H9 (cell line): ENCODE results near the gene TNRC6C. TPM values are rescaled to one million over a fixed set of nuclear protein-coding genes. Genes with fewer than 3 reads are reported as not detected.

ENCODE experiments used
- DNase-seq: peaks from one replicate; pipeline ENCODE4 v3.0.0-alpha.2; 2017
- H2AFZ ChIP-seq: one replicate; pipeline ENCODE4 v1.6.1; 2013; ENCODE audit warnings: mild to moderate bottlenecking, low read length, control low read depth, moderate library complexity
- H2AK5ac ChIP-seq: 2 replicates; pipeline ENCODE4 v1.6.1; 2013; ENCODE audit warnings: low read length, control low read depth, mixed read lengths; ENCODE audit not compliant: insufficient read length
- H2BK120ac ChIP-seq: one replicate; pipeline ENCODE4 v1.6.1; 2013; ENCODE audit warnings: low read depth, mild to moderate bottlenecking, low read length, control low read depth, inconsistent platforms; ENCODE audit not compliant: poor library complexity, severe bottlenecking
- H2BK12ac ChIP-seq: 2 replicates; pipeline ENCODE4 v1.6.1; 2013; ENCODE audit warnings: low read length, control low read depth, mixed read lengths, low read depth; ENCODE audit not compliant: insufficient read length
- H2BK15ac ChIP-seq: 2 replicates; pipeline ENCODE4 v1.6.1; 2013; ENCODE audit warnings: low read depth, low read length, control low read depth
- H2BK20ac ChIP-seq: one replicate; pipeline ENCODE4 v1.6.1; 2013; ENCODE audit warnings: low read depth, mild to moderate bottlenecking, low read length, control low read depth, inconsistent platforms; ENCODE audit not compliant: poor library complexity, severe bottlenecking
- H2BK5ac ChIP-seq: 2 replicates; pipeline ENCODE4 v1.6.1; 2013; ENCODE audit warnings: low read length, control low read depth, mixed read lengths; ENCODE audit not compliant: insufficient read length
- H3K14ac ChIP-seq: 2 replicates; pipeline ENCODE4 v1.6.1; 2013; ENCODE audit warnings: low read length, control low read depth; ENCODE audit not compliant: insufficient read depth
- H3K18ac ChIP-seq: 2 replicates; pipeline ENCODE4 v1.6.1; 2013; ENCODE audit warnings: low read depth, mild to moderate bottlenecking, mixed read lengths, low read length, control low read depth; ENCODE audit not compliant: insufficient read length
- H3K23ac ChIP-seq: 2 replicates; pipeline ENCODE4 v1.6.1; 2013; ENCODE audit warnings: low read length, control low read depth, mixed read lengths, low read depth; ENCODE audit not compliant: insufficient read length
- H3K23me2 ChIP-seq: 2 replicates; pipeline ENCODE4 v1.6.1; 2013; ENCODE audit warnings: low read depth, mild to moderate bottlenecking, mixed read lengths, low read length, control low read depth; ENCODE audit not compliant: insufficient read length, poor library complexity, severe bottlenecking
- H3K27ac ChIP-seq: 2 replicates; pipeline ENCODE4 v1.5.1; 2013; ENCODE audit warnings: low read length, control low read depth, mixed read lengths, low read depth; ENCODE audit not compliant: insufficient read length
- H3K27me3 ChIP-seq: 2 replicates; pipeline ENCODE4 v1.6.1; 2013; ENCODE audit warnings: low read length, control low read depth, inconsistent platforms; ENCODE audit not compliant: insufficient read depth
- H3K4ac ChIP-seq: 2 replicates; pipeline ENCODE4 v1.6.1; 2013; ENCODE audit warnings: low read depth, mild to moderate bottlenecking, control low read depth, inconsistent platforms, low read length, moderate library complexity
- H3K4me1 ChIP-seq: 2 replicates; pipeline ENCODE4 v1.6.1; 2013; ENCODE audit warnings: low read length, control low read depth, inconsistent platforms; ENCODE audit not compliant: insufficient read depth
- H3K4me2 ChIP-seq: 2 replicates; pipeline ENCODE4 v1.6.1; 2013; ENCODE audit warnings: low read length, control low read depth, mixed read lengths; ENCODE audit not compliant: insufficient read length, insufficient read depth
- H3K56ac ChIP-seq: 2 replicates; pipeline ENCODE4 v1.6.1; 2013; ENCODE audit warnings: low read depth, mild to moderate bottlenecking, mixed read lengths, low read length, control low read depth; ENCODE audit not compliant: insufficient read length
- H3K79me1 ChIP-seq: 2 replicates; pipeline ENCODE4 v1.6.1; 2013; ENCODE audit warnings: low read depth, mild to moderate bottlenecking, moderate library complexity, low read length, control low read depth, inconsistent platforms; ENCODE audit not compliant: insufficient read depth, poor library complexity, severe bottlenecking
- H3K79me2 ChIP-seq: 2 replicates; pipeline ENCODE4 v1.6.1; 2013; ENCODE audit warnings: low read length, control low read depth, inconsistent platforms; ENCODE audit not compliant: insufficient read depth
- H3K9ac ChIP-seq: 2 replicates; pipeline ENCODE4 v1.6.1; 2013; ENCODE audit warnings: low read length, control low read depth, mixed read lengths; ENCODE audit not compliant: insufficient read length; ENCODE audit errors: extremely low read depth
- H3K9me3 ChIP-seq: one replicate; pipeline ENCODE4 v1.6.1; 2013; ENCODE audit warnings: low read depth, low read length, inconsistent platforms; ENCODE audit not compliant: control insufficient read depth
- H3T11ph ChIP-seq: one replicate; pipeline ENCODE4 v1.6.1; 2013; ENCODE audit warnings: mild to moderate bottlenecking, low read length, control low read depth, inconsistent platforms
- H4K20me1 ChIP-seq: one replicate; pipeline ENCODE4 v1.6.1; 2013; ENCODE audit not compliant: control insufficient read depth, insufficient read length, insufficient read depth
- H4K5ac ChIP-seq: 2 replicates; pipeline ENCODE4 v1.6.1; 2013; ENCODE audit warnings: low read depth, mild to moderate bottlenecking, mixed read lengths, low read length, control low read depth; ENCODE audit not compliant: insufficient read length
- H4K8ac ChIP-seq: replicated peaks from 2 replicates; pipeline ENCODE4 v1.6.1; 2013; ENCODE audit warnings: low read length, control low read depth, mixed read lengths, low read depth; ENCODE audit not compliant: insufficient read length
- H4K91ac ChIP-seq: 2 replicates; pipeline ENCODE4 v1.6.1; 2013; ENCODE audit warnings: low read depth, mild to moderate bottlenecking, moderate library complexity, mixed read lengths, low read length, control low read depth; ENCODE audit not compliant: insufficient read length
- H3K27ac Mint-ChIP-seq, 3 experiments: 2 replicates in 2 of 3; 3 replicates in 1 of 3; pipeline ENCODE4 v1.8.0; 2020 to 2021; ENCODE audit warnings: mixed read lengths in 3 of 3, mild to moderate bottlenecking in 1 of 3, moderate library complexity in 1 of 3
- H3K27me3 Mint-ChIP-seq: 2 replicates; pipeline ENCODE4 v1.8.0; 2021; ENCODE audit warnings: low read depth, mild to moderate bottlenecking, moderate library complexity, mixed read lengths
- H3K36me3 Mint-ChIP-seq, 3 experiments: 2 replicates in 2 of 3; 3 replicates in 1 of 3; pipeline ENCODE4 v1.8.0; 2020 to 2021; ENCODE audit warnings: low read depth in 3 of 3, mixed read lengths in 3 of 3; ENCODE audit not compliant: insufficient read depth in 1 of 3
- H3K4me1 Mint-ChIP-seq, 2 experiments: 2 replicates each; pipeline ENCODE4 v1.8.0; 2020; ENCODE audit warnings: mixed read lengths in 2 of 2
- H3K4me3 Mint-ChIP-seq, 2 experiments: 2 replicates in 1 of 2; 3 replicates in 1 of 2; pipeline ENCODE4 v1.8.0; 2020 to 2021; ENCODE audit warnings: mild to moderate bottlenecking in 2 of 2, mixed read lengths in 2 of 2, moderate library complexity in 1 of 2
- H3K9me3 Mint-ChIP-seq, 2 experiments: 2 replicates in 1 of 2; 3 replicates in 1 of 2; pipeline ENCODE4 v1.8.0; 2020; ENCODE audit warnings: mild to moderate bottlenecking in 2 of 2, mixed read lengths in 2 of 2, moderate library complexity in 1 of 2
- CTCF ChIP-seq: fragments of 200-600 bp; sonication (generic); conservative IDR thresholded peaks from 3 replicates; pipeline ENCODE4 v1.8.0; 2021; ENCODE audit warnings: antibody characterized with exemption, mild to moderate bottlenecking
- WGBS: extraction: QIAGEN DNeasy Blood & Tissue Kit; methylation state at CpG from one replicate; pipeline ENCODE4 v1.1.7; 2013; ENCODE audit warnings: missing lambda C conversion rate, low lambda C conversion rate, mixed read lengths; ENCODE audit not compliant: insufficient read length; ENCODE audit errors: extremely low coverage; 5-methylcytosine and 5-hydroxymethylcytosine counted together
- total RNA-seq: library from RNA; stranded (reverse); gene quantifications from 2 replicates; pipeline ENCODE4 v1.2.1, GENCODE V29; 2021

The TNRC6C gene
- total RNA-seq, 1 experiment from 2014 or later = 24.7 TPM

- Histone ChIP-seq H3K14ac (no peak overlapping the region), H2BK5ac (no peak overlapping the region), H3K4me1 (no peaks in the 10 kb centered on the region), H4K20me1 (no peaks in the 10 kb centered on the region), H3K18ac (no peak overlapping the region), H3K23ac (no peak overlapping the region), H3K4ac (no peak overlapping the region), H4K8ac (no peak overlapping the region), H3K9ac (no peak overlapping the region), H3K4me2 (no peak overlapping the region), H3T11ph (no peak overlapping the region), H4K91ac (no peak overlapping the region), H2BK120ac (no peak overlapping the region), H2AFZ (no peak overlapping the region), H2AK5ac (no peak overlapping the region), H2BK12ac (no peak overlapping the region), H3K56ac (no peak overlapping the region), H3K79me1 (no peaks in the 10 kb centered on the region), H3K79me2 (no peaks in the 10 kb centered on the region), H3K23me2 (no peaks in the 10 kb centered on the region), H2BK20ac (no peak overlapping the region), H3K9me3 (no peaks in the 10 kb centered on the region), H3K27me3 (no peaks in the 10 kb centered on the region; the same call in 1 of the 2 replicates), H3K27ac (no peak overlapping the region), H2BK15ac (no peak overlapping the region), H4K5ac (no peak overlapping the region)
- no peak for DNase-seq
- Mint-ChIP-seq H3K4me3 (no peak overlapping the region), H3K27ac (peak overlapping the region in 1 of 3 experiments; percentile 68; a peak in 1 of 7 replicates), H3K36me3 (peaks cover 0 to 5% (median 0%) of the 10 kb centered on the region in 3 experiments; a peak in 1 of 7 replicates), H3K27me3 (peaks cover 19% of the 10 kb centered on the region), H3K9me3 (no peaks in the 10 kb centered on the region), H3K4me1 (peaks cover 17 to 22% of the 10 kb centered on the region in 2 experiments)
- TF ChIP-seq CTCF = no peak
- no CpG with 5 or more reads among the region's 6 CpGs for WGBS
These were observed 11.4 kb upstream of the TNRC6C start for GRCh38 chr17:77946900-77947645.
